GM18499 (cell line): ENCODE results near the gene SHH.

Source experiments
- ATAC-seq: cut with Tn5 transposase; IDR thresholded peaks from one replicate; pipeline ENCODE4 v1.9.1; 2021; ENCODE audit warnings: moderate number of reproducible peaks; ENCODE audit not compliant: insufficient read depth, unreplicated experiment

Gene SHH

DNA sequence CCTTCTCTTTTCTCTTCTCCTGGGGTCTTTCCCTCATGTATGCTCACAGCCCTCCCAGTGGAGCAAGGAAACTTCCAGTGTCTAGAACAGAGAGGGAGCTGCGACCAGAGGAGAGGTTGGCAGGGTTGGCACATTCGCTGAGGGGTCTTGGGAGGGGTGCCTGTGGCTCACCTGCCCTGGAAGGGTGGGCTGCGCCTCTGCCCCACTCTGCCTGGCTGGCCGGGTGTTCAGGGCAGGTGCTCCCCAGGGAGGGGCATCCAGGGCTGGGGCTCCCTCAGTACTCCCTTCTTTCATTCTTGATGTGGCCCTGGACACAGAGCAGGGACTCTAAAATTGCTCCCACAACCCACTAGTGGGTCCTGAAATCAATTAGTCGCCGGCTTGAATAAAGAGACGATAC lies 16.9 kb downstream of the SHH start:
- ATAC-seq, result no peak

DNA sequence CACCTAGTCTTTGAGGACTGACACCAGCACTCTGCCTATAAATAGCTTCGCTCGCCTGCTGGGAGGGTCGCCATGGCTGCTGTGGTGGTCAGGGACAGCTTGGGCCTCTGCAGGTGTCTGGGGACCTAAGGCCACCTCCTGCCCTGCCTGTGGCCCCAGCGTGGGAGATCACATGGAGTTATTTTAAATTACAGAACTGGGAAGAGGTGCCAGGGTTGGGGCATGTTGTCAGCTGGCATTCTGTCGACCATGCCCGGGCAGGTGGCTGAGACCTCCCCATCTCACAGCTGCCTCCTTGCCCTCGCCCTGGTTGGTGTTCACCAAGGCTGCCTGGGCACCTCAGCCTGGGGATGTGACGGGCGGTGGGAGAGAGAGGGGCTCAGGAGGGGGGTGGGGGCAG lies 18.1 kb downstream of the SHH start:
- no peak for ATAC-seq

DNA sequence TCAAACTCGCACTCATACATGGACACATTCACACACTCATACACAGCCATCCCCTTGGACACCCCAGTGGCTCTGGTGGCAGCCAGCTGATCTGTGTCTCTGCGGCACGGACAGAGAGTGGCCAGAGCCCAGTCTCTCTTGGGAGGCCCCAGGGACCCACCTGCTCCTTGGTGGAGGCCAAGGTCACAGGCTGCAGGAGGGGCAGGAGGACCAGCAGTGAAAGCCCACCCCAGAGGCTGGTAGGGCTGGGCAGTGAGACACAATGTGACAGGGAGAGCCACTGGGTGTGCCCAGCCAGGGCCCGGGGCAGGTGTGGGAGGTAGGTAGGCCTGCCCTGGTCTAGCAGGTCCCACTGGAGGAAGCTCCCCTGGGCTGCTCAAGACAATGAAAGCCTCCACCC lies 18.5 kb downstream of the SHH start:
- no peak for ATAC-seq

- ATAC-seq, result no peak
These were observed 19.2 kb downstream of the SHH start for GRCh38 chr7:155792999-155793560.

DNA sequence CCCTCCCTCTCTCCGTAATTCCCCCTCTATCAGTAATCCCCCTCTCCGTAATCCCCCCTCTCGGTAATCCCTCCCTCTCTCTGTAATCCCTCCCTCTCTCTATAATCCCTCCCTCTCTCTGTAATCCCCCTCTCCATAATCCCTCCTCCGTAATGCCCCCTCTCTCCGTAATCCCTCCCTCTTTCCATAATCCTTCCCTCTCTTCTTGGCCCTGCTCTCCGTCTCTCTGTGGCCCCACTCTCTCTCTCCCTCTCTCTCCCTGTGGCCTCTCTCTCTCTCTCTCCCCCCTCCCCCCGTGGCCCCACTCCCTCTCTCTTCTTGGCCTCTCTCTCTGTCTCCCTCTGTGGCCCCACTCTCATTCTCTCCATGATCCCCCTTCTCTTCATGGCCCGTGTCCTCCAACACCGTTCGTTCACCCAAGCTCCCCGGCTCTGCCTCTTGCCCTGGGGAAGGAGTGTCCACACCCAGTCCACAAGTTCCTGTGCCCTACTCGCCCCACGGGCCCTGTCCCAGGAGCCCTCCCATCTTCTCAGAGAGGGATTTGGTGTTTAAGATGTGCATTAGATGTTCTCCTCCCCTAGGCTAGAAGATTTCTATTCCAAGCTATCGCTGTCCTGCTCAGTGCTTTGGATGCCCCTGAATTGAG lies 19.8 kb downstream of the SHH start:
- ATAC-seq, result no peak

- no peak for ATAC-seq
These were observed 20.4 kb downstream of the SHH start for GRCh38 chr7:155791836-155792235.

DNA sequence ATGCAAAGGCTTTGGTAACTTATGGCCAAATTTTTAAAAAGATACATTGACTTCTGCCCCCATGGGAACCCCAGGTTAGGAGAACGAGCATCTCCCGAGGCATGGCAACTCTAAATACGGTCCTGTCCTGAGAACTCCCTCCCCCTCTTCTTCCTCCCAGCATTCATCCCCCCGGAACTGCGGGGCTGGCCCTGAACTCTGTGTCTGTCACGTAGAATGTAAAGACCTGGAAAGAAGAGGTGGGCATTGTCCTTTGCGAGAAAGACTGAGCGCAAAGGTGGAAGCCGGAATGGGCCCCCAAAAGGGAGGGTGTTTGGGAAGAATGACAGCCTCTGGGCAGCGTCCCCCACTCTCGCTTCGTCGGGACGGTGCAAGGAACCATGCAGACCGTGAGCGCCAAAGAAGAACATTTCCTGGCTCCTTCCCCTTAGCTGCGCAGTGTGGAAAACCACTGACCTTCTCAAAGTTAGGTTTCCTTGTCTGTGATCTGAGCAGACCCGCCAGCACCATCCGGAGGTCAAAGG lies 21.0 kb downstream of the SHH start:
- ATAC-seq, result no peak

DNA sequence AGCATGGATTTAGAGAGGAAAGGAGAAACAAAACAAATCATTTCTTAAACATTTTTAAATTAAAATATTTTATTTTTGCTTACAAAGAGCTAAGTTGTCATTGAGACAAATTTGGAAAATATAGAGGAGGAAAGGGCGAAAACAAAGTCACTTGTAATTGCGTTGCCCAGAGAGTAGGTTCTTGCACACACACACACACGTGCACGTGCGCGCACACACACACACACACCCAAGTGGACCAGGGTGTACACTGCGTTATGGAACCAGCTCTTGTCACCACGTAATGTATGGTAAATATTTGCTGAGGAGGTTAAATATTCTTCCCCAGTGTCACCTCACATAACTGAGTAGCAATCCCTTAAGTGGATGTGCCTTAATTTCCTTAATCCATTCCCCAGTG lies 21.6 kb downstream of the SHH start:
- no peak for ATAC-seq

- no peak for ATAC-seq
These were observed 23.1 kb downstream of the SHH start for GRCh38 chr7:155789001-155789725.

GRCh38 chr7:155788616-155789000 lies 23.7 kb downstream of the SHH start:
- no peak for ATAC-seq

DNA sequence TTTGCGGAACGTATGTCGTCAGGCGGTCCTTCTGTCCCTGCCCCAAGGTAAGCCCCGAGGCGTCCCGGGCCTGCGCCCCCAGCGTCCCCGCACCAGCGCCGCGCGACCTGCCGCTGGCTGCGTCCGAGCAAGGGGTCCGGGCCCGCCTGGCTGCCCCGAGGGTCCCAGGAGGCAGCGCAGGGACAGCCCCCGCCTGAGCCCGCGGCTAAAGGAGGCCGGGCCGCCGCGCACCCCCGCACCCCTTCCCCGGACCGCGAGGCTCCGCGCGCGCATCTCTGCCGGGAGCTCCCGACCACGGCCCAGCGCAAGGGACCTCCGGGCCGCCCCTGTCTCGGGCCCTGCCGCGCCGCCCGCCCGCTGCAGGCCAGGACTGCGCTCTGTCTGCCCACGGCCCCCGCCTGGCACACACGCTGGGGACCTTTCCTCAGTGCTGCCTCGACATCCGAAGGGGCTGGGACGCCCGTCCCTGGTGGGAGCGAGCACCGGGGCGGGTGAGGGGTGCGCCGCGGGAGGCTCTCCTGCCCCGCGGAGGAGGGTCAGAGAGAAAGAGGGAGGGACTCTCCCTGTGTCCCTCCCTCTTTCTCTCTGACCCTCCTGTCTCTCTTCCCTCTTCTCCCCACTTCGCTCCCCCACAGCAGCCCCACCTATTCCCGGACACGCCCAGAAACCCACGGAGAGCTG lies 25.0 kb downstream of the SHH start:
- ATAC-seq, result no peak

GRCh38 chr7:155786491-155786890 lies 25.8 kb downstream of the SHH start:
- ATAC-seq, result no peak

DNA sequence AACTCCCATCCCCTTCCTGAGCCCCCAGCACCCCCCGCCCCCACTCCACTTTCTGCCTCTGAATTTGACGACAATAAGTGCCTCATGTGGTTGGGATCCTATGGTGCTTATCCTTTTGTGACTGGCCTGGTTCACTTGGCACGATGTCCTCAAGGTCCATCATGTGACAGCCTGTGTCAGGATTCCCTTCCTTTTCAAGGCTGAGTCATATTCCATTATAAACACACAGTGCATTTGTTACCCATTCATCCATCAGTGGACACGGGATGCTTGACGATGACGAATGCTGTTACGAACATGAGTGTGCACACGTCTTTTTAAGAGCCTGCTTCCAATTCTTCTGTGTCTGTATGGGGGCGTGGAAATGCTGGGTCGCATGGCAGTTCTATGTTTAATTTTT lies 26.7 kb downstream of the SHH start:
- no peak for ATAC-seq

- no peak for ATAC-seq
These were observed 29.8 kb downstream of the SHH start for GRCh38 chr7:155782466-155782865.

DNA sequence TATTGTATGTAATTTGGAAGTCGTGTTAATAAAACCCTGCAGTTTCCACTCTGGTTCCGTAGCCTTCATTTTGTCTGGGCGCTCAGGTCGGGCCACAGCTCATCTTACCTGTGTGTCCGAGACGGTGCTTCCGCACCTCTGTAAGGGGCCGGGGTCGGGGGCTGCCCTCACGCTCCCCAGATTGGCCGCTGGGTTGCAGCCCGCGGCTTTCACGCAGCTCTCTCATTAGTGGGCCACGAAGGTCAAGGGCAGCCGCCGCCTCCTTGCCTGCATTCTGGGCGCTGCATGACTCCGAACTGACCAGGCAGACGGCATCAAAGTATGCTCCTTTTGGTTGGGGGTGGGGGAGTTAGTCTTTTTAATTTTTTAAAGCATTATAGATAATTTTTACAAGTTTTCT lies 30.8 kb downstream of the SHH start:
- ATAC-seq, result no peak

GRCh38 chr7:155780884-155781283 lies 31.4 kb downstream of the SHH start:
- no peak for ATAC-seq

GRCh38 chr7:155778349-155778748 lies 33.9 kb downstream of the SHH start:
- no peak for ATAC-seq

- ATAC-seq, result no peak
These were observed 35.7 kb downstream of the SHH start for GRCh38 chr7:155776606-155777005.

GRCh38 chr7:155775691-155776090 lies 36.6 kb downstream of the SHH start:
- ATAC-seq, result no peak

- ATAC-seq, result no peak
These were observed 37.3 kb downstream of the SHH start for GRCh38 chr7:155774947-155775346.

GRCh38 chr7:155773531-155773930 lies 38.7 kb downstream of the SHH start:
- ATAC-seq, result no peak
